PC-9 (cell line): ENCODE results near the gene FOSL2. TPM values are rescaled to one million over a fixed set of nuclear protein-coding genes. Genes with fewer than 3 reads are reported as not detected.

Source experiments
- BruUV-seq: library from RNA; stranded (reverse); fragments of 400-500 nt; replicated peaks from 2 replicates; lab custom pipeline; 2021; lab: Mats Ljungman, UMichigan
- CTCF ChIA-PET: fragments of 300-600 bp; sonication (Branson Sonifier 250); formaldehyde crosslinking; loops from one replicate; lab custom pipeline; 2022; ENCODE audit warnings: antibody characterized with exemption; lab: Charles Lee
- POLR2A ChIA-PET: fragments of 300-600 bp; sonication (Branson Sonifier 250); formaldehyde crosslinking; loops from one replicate; lab custom pipeline; 2022; ENCODE audit warnings: antibody characterized with exemption; ENCODE audit not compliant: unreplicated experiment; lab: Charles Lee
- DNase-seq, 2 experiments: peaks; one replicate each; pipeline versions ENCODE4 v3.0.0 to v3.0.0-alpha.2; 2015 to 2022; ENCODE audit warnings: mixed read lengths in 1 of 2
- H2AFZ ChIP-seq: fragments of 200-600 bp; sonication (generic); 2 replicates; pipeline ENCODE4 v1.8.1; 2017; ENCODE audit warnings: antibody characterized with exemption
- H3F3A ChIP-seq: fragments of 200-600 bp; sonication (generic); 2 replicates; pipeline ENCODE4 v1.8.1; 2017; ENCODE audit warnings: antibody characterized with exemption, mild to moderate bottlenecking, low read depth; ENCODE audit not compliant: insufficient read depth
- H3K27ac ChIP-seq: fragments of 200-600 bp; sonication (generic); 2 replicates; pipeline ENCODE4 v1.6.1; 2016; ENCODE audit warnings: mixed run types
- H3K27me3 ChIP-seq: fragments of 200-600 bp; sonication (generic); 2 replicates; pipeline ENCODE4 v1.6.1; 2016; ENCODE audit warnings: low read depth, mixed run types; ENCODE audit not compliant: insufficient read depth
- H3K36me3 ChIP-seq: fragments of 200-600 bp; sonication (generic); 2 replicates; pipeline ENCODE4 v1.6.1; 2016; ENCODE audit warnings: low read depth, mixed run types
- H3K4me1 ChIP-seq: fragments of 200-600 bp; sonication (generic); replicated peaks from 2 replicates; pipeline ENCODE4 v1.6.1; 2016; ENCODE audit warnings: mixed run types; ENCODE audit not compliant: insufficient read depth
- H3K4me2 ChIP-seq: fragments of 200-600 bp; sonication (generic); 2 replicates; pipeline ENCODE4 v1.6.1; 2017; ENCODE audit warnings: mixed run types
- H3K4me3 ChIP-seq: fragments of 200-600 bp; sonication (generic); 2 replicates; pipeline ENCODE4 v1.6.1; 2016; ENCODE audit warnings: mixed run types
- H3K79me2 ChIP-seq: fragments of 200-600 bp; sonication (generic); 2 replicates; pipeline ENCODE4 v1.6.1; 2017; ENCODE audit warnings: low read depth, mixed run types
- H3K9me2 ChIP-seq: fragments of 200-600 bp; sonication (generic); 2 replicates; pipeline ENCODE4 v1.8.1; 2017; ENCODE audit warnings: mild to moderate bottlenecking; ENCODE audit not compliant: insufficient read depth
- H3K9me3 ChIP-seq: fragments of 200-600 bp; sonication (generic); 2 replicates; pipeline ENCODE4 v1.8.1; 2016; ENCODE audit warnings: low read depth; ENCODE audit not compliant: insufficient read depth
- H4K20me1 ChIP-seq: fragments of 200-600 bp; sonication (generic); 2 replicates; pipeline ENCODE4 v1.8.1; 2017; ENCODE audit not compliant: insufficient read depth
- CTCF ChIP-seq: fragments of 200-600 bp; sonication (generic); conservative IDR thresholded peaks from 2 replicates; pipeline ENCODE4 v1.6.1; 2017; ENCODE audit warnings: mixed run types, antibody characterized with exemption, mild to moderate bottlenecking, moderate library complexity
- EZH2 ChIP-seq: fragments of 200-600 bp; sonication (generic); IDR thresholded peaks from 2 replicates; pipeline ENCODE4 v1.8.0; 2017; ENCODE audit warnings: antibody characterized with exemption, low read depth
- intact Hi-C: fragments of 100-400 bp; cut with micrococcal nuclease; formaldehyde crosslinking; loops from one replicate; pipeline ENCODE4 v1.10.0; 2022; ENCODE audit not compliant: unreplicated experiment
- total RNA-seq: library from RNA; stranded (reverse); gene quantifications from 2 replicates; pipeline ENCODE4 v1.2.3, GENCODE V29; 2021

The FOSL2 gene
- total RNA-seq, 1 experiment from 2014 or later: 60.0 TPM

GRCh38 chr2:28387082-28387960, 5.3 kb upstream of the FOSL2 start:
- peaks cover 47% of the 10 kb centered on the region for H3K4me1 ChIP-seq
- H3K4me3 ChIP-seq: peak overlapping the region; percentile 26; the same call in 1 of the 2 replicates
- H3K9me2 ChIP-seq: no peaks in the 10 kb centered on the region
- peak overlapping the region; percentile 89 for H3K27ac ChIP-seq
- peaks cover 6% of the 10 kb centered on the region; the same call in 1 of the 2 replicates for H3K79me2 ChIP-seq
- ChIA-PET CTCF (no interaction called here), POLR2A (no interaction called here)
- no peaks in the 10 kb centered on the region for H3K9me3 ChIP-seq
- no peaks in the 10 kb centered on the region for H3K27me3 ChIP-seq
- peaks cover 56% of the 10 kb centered on the region for H3F3A ChIP-seq
- H4K20me1 ChIP-seq: no peaks in the 10 kb centered on the region
- DNase-seq: peak; percentile 31 to 94
- peak overlapping the region; percentile 66 for H3K4me2 ChIP-seq
- H2AFZ ChIP-seq: peak overlapping the region; percentile 51; the same call in 1 of the 2 replicates
- intact Hi-C loops: no loop called here
- no peaks in the 10 kb centered on the region for H3K36me3 ChIP-seq
- BruUV-seq: no TSS peak
- TF ChIP-seq CTCF (no peak), EZH2 (no peak)

DNA sequence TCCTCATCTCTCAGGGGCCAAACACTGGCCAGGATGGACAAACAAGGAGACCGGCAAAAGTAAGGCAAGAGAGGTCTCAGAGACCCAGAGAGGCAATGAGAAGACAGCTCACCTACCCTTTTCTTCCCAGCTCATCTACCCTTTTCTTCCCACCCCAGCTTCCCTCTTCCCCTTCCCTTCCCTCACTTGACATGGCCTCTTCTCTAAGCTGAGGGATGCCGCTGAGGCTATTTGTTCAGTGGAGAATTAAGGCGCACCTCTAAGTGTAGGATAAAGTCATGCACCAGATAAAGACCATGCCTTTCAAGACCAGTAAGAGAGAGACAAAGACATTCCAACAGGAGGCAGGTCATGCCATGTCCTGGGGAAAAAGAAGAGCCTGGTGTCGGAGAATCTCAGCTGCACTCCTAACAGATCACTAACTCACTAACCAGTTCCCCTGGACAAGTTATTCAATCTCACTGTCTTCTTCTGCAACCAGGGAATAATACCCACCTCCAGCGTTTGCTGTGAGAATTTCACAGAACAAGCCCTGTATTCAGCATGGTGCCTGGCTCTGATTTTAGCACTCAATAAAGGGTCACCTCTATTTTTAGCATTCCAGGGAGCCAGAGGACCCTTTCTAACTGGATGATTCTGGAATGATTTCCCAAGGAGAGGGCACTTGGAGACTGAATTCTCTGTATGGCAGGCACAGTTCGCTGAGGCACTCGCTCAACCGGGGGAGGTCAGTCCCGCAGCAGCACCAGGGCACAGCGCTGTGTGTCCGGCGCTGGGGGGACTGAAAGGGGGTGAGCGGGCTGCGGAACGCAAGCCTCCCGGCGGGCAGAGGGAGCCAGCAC, 3.0 kb upstream of the FOSL2 start:
- TF ChIP-seq CTCF (no peak; the same call in 1 of the 2 replicates), EZH2 (no peak)
- DNase-seq: no peak
- intact Hi-C loops: loop anchor here (1.0 to 10.0 kb wide), 6 partner anchors 31 to 667 kb away; no protein-coding TSS in a partner anchor
- Histone ChIP-seq H3K36me3 (0 out of 2 replicates have a peak, but pooled peaks cover under 1% of the 10 kb centered on the region), H3K79me2 (peaks cover 23% of the 10 kb centered on the region), H2AFZ (peak overlapping the region; percentile 67; the same call in 1 of the 2 replicates), H3K9me3 (no peaks in the 10 kb centered on the region), H4K20me1 (0 out of 2 replicates have a peak, but pooled peaks cover 3% of the 10 kb centered on the region), H3K27me3 (no peaks in the 10 kb centered on the region), H3F3A (peaks cover 62% of the 10 kb centered on the region), H3K9me2 (no peaks in the 10 kb centered on the region), H3K4me1 (peaks cover 47% of the 10 kb centered on the region), H3K27ac (peak overlapping the region; percentile 96), H3K4me2 (peak overlapping the region; percentile 99), H3K4me3 (peak overlapping the region; percentile 88)
- POLR2A ChIA-PET: interaction anchor here (0.6 kb wide), 2 partner anchors 106 to 228 kb away, joined by 3 read pairs; no protein-coding TSS in a partner anchor
- CTCF ChIA-PET: interaction anchor here (0.6 to 0.7 kb wide), 2 partner anchors 139 to 681 kb away, joined by 6 to 8 read pairs; no protein-coding TSS in a partner anchor
- BruUV-seq: no TSS peak
